ENCODE measurements around the gene MTERF1. TPM values are rescaled to one million over a fixed set of nuclear protein-coding genes. Genes with fewer than 3 reads are reported as not detected.

The MTERF1 gene
- total RNA-seq, 4 donors from 2014 or later, result 4.0 to 10.3 (median 6.8) TPM

GRCh38 chr7:91916051-91916440 lies 35.5 kb upstream of the MTERF1 start:
- TF ChIP-seq EP300 (IDR thresholded peaks at IDR 0.05) (no peak), POLR2A (IDR thresholded peaks at IDR 0.05) (no peak), CTCF (IDR thresholded peaks at IDR 0.05) (no peak), POLR2AphosphoS5 (IDR thresholded peaks at IDR 0.05) (no peak)
- no peaks in the 10 kb centered on the region for H3K9me3 ChIP-seq
- no peak overlapping the region for H3K4me3 ChIP-seq
- no peak overlapping the region for H3K27ac ChIP-seq
- no peaks in the 10 kb centered on the region for H3K27me3 ChIP-seq
- H3K4me1 ChIP-seq, result no peaks in the 10 kb centered on the region
- no peaks in the 10 kb centered on the region for H3K36me3 ChIP-seq
- 77% methylated on average over 1 of the region's 1 CpG for WGBS
- DNase-seq (ENCODE audit: low spot score in 2 of 2), result no peak

GRCh38 chr7:91915401-91916050 lies 35.0 kb upstream of the MTERF1 start:
- DNase-seq (ENCODE audit: low spot score in 2 of 2), result no peak
- Histone ChIP-seq H3K36me3 (no peaks in the 10 kb centered on the region), H3K4me1 (no peaks in the 10 kb centered on the region), H3K9me3 (no peaks in the 10 kb centered on the region), H3K27me3 (no peaks in the 10 kb centered on the region), H3K4me3 (no peak overlapping the region), H3K27ac (no peak overlapping the region)
- no peak for TF ChIP-seq EP300 (IDR thresholded peaks at IDR 0.05)
- no peak for TF ChIP-seq POLR2A (IDR thresholded peaks at IDR 0.05)
- no peak for TF ChIP-seq CTCF (IDR thresholded peaks at IDR 0.05)
- no peak for TF ChIP-seq POLR2AphosphoS5 (IDR thresholded peaks at IDR 0.05)
- 93% methylated on average over 3 of the region's 3 CpGs for WGBS

- H3K9me3 ChIP-seq, result no peaks in the 10 kb centered on the region
- DNase-seq (ENCODE audit: low spot score in 2 of 2), result no peak
Measured at GRCh38 chr7:91913612-91914011, 33.1 kb upstream of the MTERF1 start.

GRCh38 chr7:91912494-91912893 lies 32.0 kb upstream of the MTERF1 start:
- no peaks in the 10 kb centered on the region for H3K4me1 ChIP-seq
- no peak overlapping the region for H3K4me3 ChIP-seq
- H3K9me3 ChIP-seq, result no peaks in the 10 kb centered on the region
- no peaks in the 10 kb centered on the region for H3K36me3 ChIP-seq
- no peaks in the 10 kb centered on the region for H3K27me3 ChIP-seq
- H3K27ac ChIP-seq, result no peak overlapping the region
- DNase-seq (ENCODE audit: low spot score in 2 of 2), result no peak
- TF ChIP-seq EP300 (IDR thresholded peaks at IDR 0.05) (no peak), POLR2A (IDR thresholded peaks at IDR 0.05) (no peak), CTCF (IDR thresholded peaks at IDR 0.05) (no peak), POLR2AphosphoS5 (IDR thresholded peaks at IDR 0.05) (no peak)

More at GRCh38 chr7:91913612-91914011, 33.1 kb upstream of the MTERF1 start:
- no peaks in the 10 kb centered on the region for H3K27me3 ChIP-seq
- H3K27ac ChIP-seq, result no peak overlapping the region
- no peaks in the 10 kb centered on the region for H3K4me1 ChIP-seq
- H3K4me3 ChIP-seq, result no peak overlapping the region
- WGBS, result 83% methylated on average over 2 of the region's 2 CpGs
- no peaks in the 10 kb centered on the region for H3K36me3 ChIP-seq
- TF ChIP-seq POLR2A (IDR thresholded peaks at IDR 0.05), result no peak

GRCh38 chr7:91911121-91911520 lies 30.6 kb upstream of the MTERF1 start:
- H3K27ac ChIP-seq, result no peak overlapping the region
- TF ChIP-seq EP300 (IDR thresholded peaks at IDR 0.05) (no peak), POLR2A (IDR thresholded peaks at IDR 0.05) (no peak), POLR2AphosphoS5 (IDR thresholded peaks at IDR 0.05) (no peak), CTCF (IDR thresholded peaks at IDR 0.05) (no peak)
- no peak overlapping the region for H3K4me3 ChIP-seq
- no peak for DNase-seq (ENCODE audit: low spot score in 2 of 2)
- WGBS, result 86% methylated on average over 4 of the region's 4 CpGs
- no peaks in the 10 kb centered on the region for H3K36me3 ChIP-seq
- no peaks in the 10 kb centered on the region for H3K4me1 ChIP-seq
- no peaks in the 10 kb centered on the region for H3K27me3 ChIP-seq
- no peaks in the 10 kb centered on the region for H3K9me3 ChIP-seq

GRCh38 chr7:91910171-91910570 lies 29.7 kb upstream of the MTERF1 start:
- H3K4me3 ChIP-seq, result no peak overlapping the region
- H3K9me3 ChIP-seq, result no peaks in the 10 kb centered on the region
- no peak for DNase-seq (ENCODE audit: low spot score in 2 of 2)
- WGBS, result 26% methylated on average over 1 of the region's 1 CpG
- TF ChIP-seq EP300 (IDR thresholded peaks at IDR 0.05), result no peak
- no peak for TF ChIP-seq POLR2AphosphoS5 (IDR thresholded peaks at IDR 0.05)
- TF ChIP-seq CTCF (IDR thresholded peaks at IDR 0.05), result no peak
- no peak for TF ChIP-seq POLR2A (IDR thresholded peaks at IDR 0.05)
- no peaks in the 10 kb centered on the region for H3K27me3 ChIP-seq
- H3K27ac ChIP-seq, result no peak overlapping the region
- no peaks in the 10 kb centered on the region for H3K4me1 ChIP-seq
- H3K36me3 ChIP-seq, result no peaks in the 10 kb centered on the region

Measured in suprapubic skin (tissue), 4 donors.